Endometrial microvascular endothelial cells (primary cell): ENCODE measurements around the gene PARD3. TPM values are rescaled to one million over a fixed set of nuclear protein-coding genes. Genes with fewer than 3 reads are reported as not detected.

Experiments used
- in situ Hi-C: cut with HindIII; loops from 2 replicates; pipeline ENCODE4 v1.10.0; 2017; ENCODE audit warnings: low sequenced_read_pairs, low pct_unique_long_range_greater_than_20kb; ENCODE audit errors: inconsistent ontology term
- total RNA-seq: library from RNA; depleted of rRNA; stranded (reverse); fragments of >200 nt; gene quantifications from one replicate; pipeline ENCODE4 v1.2.3, GENCODE V29; 2015; ENCODE audit errors: inconsistent ontology term

PARD3 gene
- total RNA-seq, 1 donor from 2014 or later, result 21.5 TPM

- in situ Hi-C loops, result no loop called here
Observed at GRCh38 chr10:34133406-34133805, 681.7 kb downstream of the PARD3 start.

GRCh38 chr10:34131152-34131551 lies 683.9 kb downstream of the PARD3 start:
- in situ Hi-C loops, result no loop called here

- in situ Hi-C loops, result no loop called here
Observed at GRCh38 chr10:34127676-34128075, 687.4 kb downstream of the PARD3 start.

- in situ Hi-C loops, result no loop called here
Observed at GRCh38 chr10:34126371-34127151, 688.5 kb downstream of the PARD3 start.

GRCh38 chr10:34125702-34126101 lies 689.4 kb downstream of the PARD3 start:
- in situ Hi-C loops, result no loop called here

GRCh38 chr10:34124522-34125035 lies 690.5 kb downstream of the PARD3 start:
- in situ Hi-C loops, result no loop called here

GRCh38 chr10:34121781-34122622 lies 693.1 kb downstream of the PARD3 start:
- in situ Hi-C loops, result no loop called here

GRCh38 chr10:34121125-34121753 lies 693.9 kb downstream of the PARD3 start:
- in situ Hi-C loops, result no loop called here

- in situ Hi-C loops, result no loop called here
Observed at GRCh38 chr10:34119456-34119855, 695.6 kb downstream of the PARD3 start.

- in situ Hi-C loops, result no loop called here
Observed at GRCh38 chr10:34116681-34117271, 698.3 kb downstream of the PARD3 start.

GRCh38 chr10:34116220-34116641 lies 698.9 kb downstream of the PARD3 start:
- in situ Hi-C loops, result no loop called here

GRCh38 chr10:34114914-34115313 lies 700.2 kb downstream of the PARD3 start:
- in situ Hi-C loops, result no loop called here

GRCh38 chr10:34113504-34114225 lies 701.4 kb downstream of the PARD3 start:
- in situ Hi-C loops, result no loop called here

- in situ Hi-C loops, result no loop called here
Observed at GRCh38 chr10:34112171-34112782, 702.8 kb downstream of the PARD3 start.

- in situ Hi-C loops, result no loop called here
Observed at GRCh38 chr10:34111179-34111578, 703.9 kb downstream of the PARD3 start.

GRCh38 chr10:34109952-34110702 lies 705.0 kb downstream of the PARD3 start:
- in situ Hi-C loops, result no loop called here

- in situ Hi-C loops, result no loop called here
Observed at GRCh38 chr10:34109495-34109894, 705.6 kb downstream of the PARD3 start.
